Measurements from ENCODE around the gene NOSIP. TPM values are rescaled to one million over a fixed set of nuclear protein-coding genes. Genes with fewer than 3 reads are reported as not detected.

The NOSIP gene
- total RNA-seq, 2 donors from 2014 or later, result 90.7 to 96.1 TPM

GRCh38 chr19:49588365-49589122, 8.2 kb upstream of the NOSIP start:
- H3K27ac Mint-ChIP-seq, result no peak overlapping the region
- DNase-seq (ENCODE audit: low spot score in 2 of 2) (peak in 1 of 2 donors; percentile 60), ATAC-seq (peak; percentile 14 to 39)
- H3K36me3 Mint-ChIP-seq, result peaks cover 14% of the 10 kb centered on the region in 2 donors
- H3K9me3 Mint-ChIP-seq, result no peaks in the 10 kb centered on the region

- ATAC-seq (no peak), DNase-seq (ENCODE audit: low spot score in 2 of 2) (no peak)
- H3K9me3 Mint-ChIP-seq, result no peaks in the 10 kb centered on the region
- peaks cover under 1 to 7% of the 10 kb centered on the region in 2 donors for H3K36me3 Mint-ChIP-seq
- H3K27ac Mint-ChIP-seq, result no peak overlapping the region
These were observed 6.9 kb upstream of the NOSIP start for GRCh38 chr19:49587227-49587626.

DNA sequence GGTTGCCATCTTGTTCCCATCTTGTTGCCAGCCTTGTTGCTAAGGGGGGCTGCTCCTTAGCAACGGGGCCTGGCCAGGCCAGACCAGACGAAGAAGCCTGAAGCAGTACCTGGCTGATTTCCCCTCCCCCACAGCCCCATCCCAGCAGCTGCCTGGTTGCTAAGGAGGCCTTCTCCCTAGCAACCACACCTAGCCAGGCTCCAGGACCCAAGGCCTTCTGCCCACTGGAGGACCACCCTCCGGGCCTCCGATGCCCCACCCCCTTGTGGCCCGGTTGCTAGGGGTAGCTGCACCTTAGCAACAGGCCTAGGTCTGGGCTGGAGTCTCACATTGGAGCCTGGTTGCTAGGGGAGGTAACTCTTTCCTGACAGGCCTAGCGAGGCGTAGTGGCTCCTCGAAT, 4.7 kb upstream of the NOSIP start:
- H3K9me3 Mint-ChIP-seq, result no peaks in the 10 kb centered on the region
- no peak for DNase-seq (ENCODE audit: low spot score in 2 of 2)
- H3K36me3 Mint-ChIP-seq, result peaks cover 6% of the 10 kb centered on the region in 2 donors
- ATAC-seq, result no peak
- H3K27ac Mint-ChIP-seq, result no peak overlapping the region

DNA sequence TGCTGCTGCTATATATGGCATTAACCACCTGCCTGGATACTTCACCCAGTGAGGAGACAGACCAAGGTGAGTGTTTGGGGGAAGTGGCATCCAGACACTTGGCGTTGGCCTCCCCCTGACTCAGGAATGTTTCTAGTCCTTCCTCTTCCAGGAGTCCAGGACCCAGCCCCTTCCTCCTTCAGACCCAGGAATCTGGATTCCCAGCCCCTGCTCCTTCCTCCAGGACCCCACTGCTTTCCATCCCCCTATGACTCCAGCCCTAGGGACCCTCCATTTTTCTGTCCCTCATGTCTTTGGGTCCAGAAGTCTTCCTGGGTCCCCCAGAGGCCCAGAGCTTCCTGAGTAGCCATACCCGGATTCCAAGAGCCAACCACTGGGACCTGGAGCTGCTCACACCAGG, 2.9 kb upstream of the NOSIP start:
- Mint-ChIP-seq H3K36me3 (peaks cover 12 to 17% of the 10 kb centered on the region in 2 donors), H3K9me3 (no peaks in the 10 kb centered on the region), H3K27ac (no peak overlapping the region)

DNA sequence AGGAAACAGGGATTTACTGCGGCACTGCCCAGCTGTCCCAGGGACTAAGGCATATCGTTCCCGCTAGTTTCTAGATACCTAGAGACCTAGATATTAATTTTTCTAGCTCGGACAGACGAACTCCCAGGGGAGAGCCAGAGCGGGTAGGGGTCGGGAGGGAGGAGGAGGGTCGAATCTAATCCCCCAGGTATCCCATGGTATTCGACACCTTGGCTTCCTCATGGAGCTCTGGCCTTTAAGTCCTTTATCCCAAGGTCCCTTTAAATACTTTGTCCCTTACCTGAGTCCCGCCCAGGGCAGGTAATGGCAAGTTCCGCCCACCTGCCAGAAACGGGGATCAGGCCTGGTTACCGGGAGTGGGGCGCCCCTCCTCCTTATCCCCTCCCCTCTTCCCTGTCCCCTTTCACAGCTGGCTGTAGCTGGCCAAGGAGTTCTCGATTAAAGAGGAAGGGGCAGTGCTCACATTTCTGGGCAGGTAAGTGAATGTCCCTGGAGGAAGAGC, 702 bp upstream of the NOSIP start, which contains the start of gene PRRG2:
TSS of gene PRRG2 (plus strand) at position 310 of the 502 bp plus-strand sequence. CDS start 1,904 bp downstream, outside the sequence.
- H3K9me3 Mint-ChIP-seq, result no peaks in the 10 kb centered on the region
- peaks cover 12 to 17% of the 10 kb centered on the region in 2 donors for H3K36me3 Mint-ChIP-seq
- no peak for DNase-seq (ENCODE audit: low spot score in 2 of 2)
- no peak for ATAC-seq
- H3K27ac Mint-ChIP-seq, result peak within 1 kb of the TSS; percentile 88 to 99

More for the DNA sequence above, 2.9 kb upstream of the NOSIP start:
- ATAC-seq, result no peak
- DNase-seq (ENCODE audit: low spot score in 2 of 2), result no peak

DNA sequence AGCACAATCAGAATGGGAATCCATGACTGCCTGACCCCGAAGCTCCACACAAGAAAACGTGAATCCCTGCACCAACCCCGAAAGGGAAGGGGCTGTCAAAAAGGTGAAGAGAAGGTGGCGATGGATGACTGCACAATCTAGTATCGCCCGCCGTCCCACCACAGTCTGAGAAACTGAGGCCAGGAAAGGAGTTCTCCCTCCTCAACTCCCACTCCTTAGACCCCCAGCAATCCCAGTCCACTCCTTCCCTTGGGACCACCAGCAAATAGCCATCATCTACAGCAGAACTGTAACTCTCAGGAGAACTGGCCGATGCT, 451 bp downstream of the NOSIP start:
- H3K36me3 Mint-ChIP-seq, result peaks cover 12 to 17% of the 10 kb centered on the region in 2 donors
- ATAC-seq (peak; percentile 16 to 23), DNase-seq (ENCODE audit: low spot score in 2 of 2) (no peak)
- peak overlapping the region; percentile 88 to 99 for H3K27ac Mint-ChIP-seq
- no peaks in the 10 kb centered on the region for H3K9me3 Mint-ChIP-seq

- Mint-ChIP-seq H3K9me3 (no peaks in the 10 kb centered on the region), H3K36me3 (peaks cover 15 to 17% of the 10 kb centered on the region in 2 donors), H3K27ac (peak overlapping the region; percentile 88 to 99)
- no peak for ATAC-seq
- no peak for DNase-seq (ENCODE audit: low spot score in 2 of 2)
These were observed 1.2 kb downstream of the NOSIP start for GRCh38 chr19:49579193-49579592.

DNA sequence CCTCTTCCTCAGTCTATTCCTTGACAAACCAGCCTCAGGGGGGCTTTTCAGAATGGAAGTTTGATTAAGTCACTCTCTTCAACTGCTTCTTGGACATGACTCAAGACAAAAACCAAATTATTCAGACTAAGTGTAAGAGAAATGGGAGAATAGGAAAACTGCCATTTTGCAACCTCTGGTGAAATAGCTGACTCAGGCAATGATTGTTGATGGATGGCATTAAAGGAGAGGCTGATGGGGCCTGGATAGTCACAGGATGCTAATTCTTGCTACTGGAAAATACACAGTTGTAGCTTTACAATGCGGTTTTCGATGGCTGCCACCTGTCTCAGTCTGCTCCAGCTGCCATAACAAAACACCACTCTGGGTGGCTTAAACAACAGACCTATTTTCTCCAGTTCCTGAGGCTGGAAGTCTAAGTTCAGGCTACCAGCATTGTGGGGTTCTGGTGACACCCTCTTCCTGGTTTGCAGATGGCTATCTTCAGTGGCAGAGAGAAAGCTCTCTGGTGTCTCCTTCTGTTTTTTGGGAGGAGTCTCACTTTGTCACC, 6.1 kb downstream of the NOSIP start:
- Mint-ChIP-seq H3K9me3 (no peaks in the 10 kb centered on the region), H3K36me3 (peaks cover 3 to 6% of the 10 kb centered on the region in 2 donors), H3K27ac (peak overlapping the region; percentile 18 to 60)
- DNase-seq (ENCODE audit: low spot score in 2 of 2), result no peak
- ATAC-seq, result no peak

DNA sequence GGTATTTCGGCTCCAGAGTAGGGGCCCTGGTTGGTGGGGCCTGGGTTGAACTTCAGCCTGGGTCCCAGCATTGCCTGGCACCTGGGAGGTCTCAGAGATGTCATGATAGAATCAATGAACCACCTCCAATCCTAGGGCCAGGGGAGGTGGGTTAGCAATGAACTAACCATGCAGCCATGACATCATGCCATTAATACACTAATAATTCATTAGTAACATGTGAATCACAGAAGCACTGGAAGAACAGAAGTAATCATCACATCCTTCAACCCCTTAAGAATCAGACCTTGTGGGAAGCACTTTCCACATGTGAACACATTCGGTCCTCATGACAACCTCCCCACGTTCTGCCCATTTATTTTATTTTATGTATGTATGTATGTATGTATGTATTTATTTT, 6.9 kb downstream of the NOSIP start:
- ATAC-seq (no peak), DNase-seq (ENCODE audit: low spot score in 2 of 2) (no peak)
- Mint-ChIP-seq H3K27ac (peak overlapping the region in 1 of 2 donors; percentile 18), H3K36me3 (peaks cover 0 to 6% of the 10 kb centered on the region in 2 donors), H3K9me3 (no peaks in the 10 kb centered on the region)

GRCh38 chr19:49573009-49573408, 7.3 kb downstream of the NOSIP start:
- DNase-seq (ENCODE audit: low spot score in 2 of 2) (no peak), ATAC-seq (no peak)
- no peak overlapping the region for H3K27ac Mint-ChIP-seq
- no peaks in the 10 kb centered on the region for H3K9me3 Mint-ChIP-seq
- peaks cover 0 to 6% of the 10 kb centered on the region in 2 donors for H3K36me3 Mint-ChIP-seq

DNA sequence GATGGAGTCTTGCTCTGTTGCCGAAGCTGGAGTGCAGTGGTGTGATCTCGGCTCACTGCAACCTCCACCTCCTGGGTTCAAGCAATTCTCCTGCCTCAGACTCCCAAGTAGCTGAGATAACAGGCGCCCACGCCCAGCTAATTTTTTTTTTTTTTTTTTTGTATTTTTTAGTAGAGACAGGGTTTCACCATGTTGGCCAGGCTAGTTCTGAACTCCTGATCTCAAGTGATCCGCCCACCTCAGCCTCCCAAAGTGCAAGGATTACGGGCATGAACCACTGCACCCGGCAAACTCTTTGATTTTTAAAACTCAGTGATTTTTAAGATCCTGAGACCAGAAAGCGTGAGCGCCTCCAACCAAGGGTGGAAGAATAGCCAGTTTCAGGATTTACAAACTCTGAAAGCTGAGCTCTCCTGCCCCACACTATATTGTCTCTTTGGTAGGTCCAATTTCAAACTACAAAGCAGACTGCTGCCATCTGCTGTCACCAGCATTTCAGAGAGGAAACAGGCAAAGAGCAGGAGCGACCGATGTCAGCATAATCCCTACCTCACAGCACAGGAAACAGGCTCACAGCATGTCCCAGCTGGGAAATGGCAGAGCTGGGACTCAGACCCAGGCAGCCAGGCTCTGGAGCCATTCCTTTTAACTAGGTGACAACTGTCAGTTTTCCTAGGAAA, 9.2 kb downstream of the NOSIP start:
- no peak for DNase-seq (ENCODE audit: low spot score in 2 of 2)
- peaks cover 2 to 6% of the 10 kb centered on the region in 2 donors for H3K36me3 Mint-ChIP-seq
- no peak for ATAC-seq
- H3K27ac Mint-ChIP-seq, result peak overlapping the region in 1 of 2 donors; percentile 34
- no peaks in the 10 kb centered on the region for H3K9me3 Mint-ChIP-seq

DNA sequence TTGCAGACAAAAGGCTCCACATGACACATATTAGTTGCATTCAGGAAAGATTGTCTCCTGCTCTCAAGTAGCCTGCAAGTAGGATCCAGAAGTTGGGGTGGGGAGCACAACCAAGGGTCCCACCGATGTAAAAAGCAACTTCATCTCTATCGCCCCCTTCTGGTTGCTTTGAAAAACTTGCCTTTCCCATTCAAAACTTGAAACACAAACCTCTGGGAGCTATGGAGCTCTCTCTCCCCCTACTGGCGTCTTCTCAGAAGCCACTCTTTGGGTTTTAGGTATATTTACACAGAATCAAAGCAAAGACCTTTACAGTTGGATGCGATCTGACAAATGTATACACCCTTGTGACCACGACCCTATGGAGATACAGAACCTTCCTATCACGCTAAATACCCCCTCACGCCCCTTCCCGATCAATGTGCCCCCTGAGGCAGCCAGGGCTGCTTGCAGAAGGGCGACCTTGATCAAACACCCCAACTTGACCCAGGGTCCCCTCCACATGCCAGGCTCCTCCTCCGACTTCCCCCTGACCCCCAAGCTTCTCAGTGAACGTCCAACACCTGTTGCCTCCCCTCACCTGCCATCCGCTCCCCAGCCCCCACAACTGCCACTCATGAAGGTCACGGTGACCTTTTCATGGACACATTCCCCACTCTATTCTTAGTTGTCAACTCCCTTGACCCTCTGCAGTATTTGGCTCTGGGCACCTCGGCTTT, 10.1 kb downstream of the NOSIP start:
- Mint-ChIP-seq H3K36me3 (peaks cover 6 to 8% of the 10 kb centered on the region in 2 donors), H3K9me3 (no peaks in the 10 kb centered on the region), H3K27ac (peak overlapping the region; percentile 26 to 34)
- ATAC-seq (peak; percentile 44 to 47), DNase-seq (ENCODE audit: low spot score in 2 of 2) (no peak)

GRCh38 chr19:49567861-49568441, 12.4 kb downstream of the NOSIP start:
- H3K36me3 Mint-ChIP-seq, result peaks cover 4 to 24% of the 10 kb centered on the region in 2 donors
- DNase-seq (ENCODE audit: low spot score in 2 of 2), result no peak
- ATAC-seq, result peak; percentile 56 to 67
- H3K9me3 Mint-ChIP-seq, result no peaks in the 10 kb centered on the region
- peak overlapping the region; percentile 73 to 91 for H3K27ac Mint-ChIP-seq

GRCh38 chr19:49566302-49566701, 14.1 kb downstream of the NOSIP start:
- DNase-seq (ENCODE audit: low spot score in 2 of 2) (no peak), ATAC-seq (no peak)
- H3K9me3 Mint-ChIP-seq, result no peaks in the 10 kb centered on the region
- H3K36me3 Mint-ChIP-seq, result peaks cover 4 to 24% of the 10 kb centered on the region in 2 donors
- peak overlapping the region in 1 of 2 donors; percentile 36 for H3K27ac Mint-ChIP-seq

DNA sequence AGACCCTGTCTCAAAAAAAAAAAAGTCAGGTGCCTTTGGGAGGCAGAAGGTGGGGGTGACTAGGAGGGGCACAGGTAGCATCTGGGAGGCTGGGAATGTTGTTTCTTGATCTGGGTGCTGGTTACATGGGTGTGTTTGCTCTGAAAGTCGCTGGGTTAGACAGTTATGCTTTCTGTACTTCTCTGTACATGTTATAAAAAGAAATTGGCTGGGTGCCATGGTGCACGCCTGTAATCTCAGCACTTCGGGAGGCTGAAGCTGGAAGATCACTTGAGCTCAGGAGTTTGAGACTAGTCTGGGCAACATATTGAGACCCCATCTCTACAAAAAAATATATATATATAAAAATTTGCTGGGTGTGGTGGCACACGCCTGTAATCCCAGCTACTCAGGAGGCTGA, 15.1 kb downstream of the NOSIP start:
- peaks cover 4 to 28% of the 10 kb centered on the region in 2 donors for H3K36me3 Mint-ChIP-seq
- ATAC-seq (no peak), DNase-seq (ENCODE audit: low spot score in 2 of 2) (no peak)
- H3K9me3 Mint-ChIP-seq, result no peaks in the 10 kb centered on the region
- peak overlapping the region in 1 of 2 donors; percentile 84 for H3K27ac Mint-ChIP-seq

GRCh38 chr19:49564616-49565045, 15.7 kb downstream of the NOSIP start:
- peak; percentile 78 to 79 for ATAC-seq

More at GRCh38 chr19:49564616-49565045, 15.7 kb downstream of the NOSIP start:
- peak overlapping the region; percentile 84 to 94 for H3K27ac Mint-ChIP-seq
- no peaks in the 10 kb centered on the region for H3K9me3 Mint-ChIP-seq
- DNase-seq (ENCODE audit: low spot score in 2 of 2), result no peak
- peaks cover 6 to 34% of the 10 kb centered on the region in 2 donors for H3K36me3 Mint-ChIP-seq

Data from activated naive CD4-positive, alpha-beta T cell treated with anti-CD3 and anti-CD28 coated beads, Interleukin-2, amount 50 U/mL, for 72 hours (primary cell).